Body of pancreas (tissue), 4 donors: ENCODE results near the gene CEP72. TPM values are rescaled to one million over a fixed set of nuclear protein-coding genes. Genes with fewer than 3 reads are reported as not detected.
"Not testable (repeated sequence)": the region's sequence is repeated elsewhere in the genome, so short reads cannot be mapped to it uniquely, and the experiment has no call there.

Experiments used
- ATAC-seq: fragments of 150-250 bp; one replicate; pipeline ENCODE4 v1.9.1; 2016
- DNase-seq, 4 donors: peaks; one replicate each; pipeline ENCODE4 v3.0.0-alpha.2; 2019
- H3K27ac ChIP-seq, 4 donors: fragments of 200-600 bp; sonication (generic); 1 replicate in 3 of 4; 2 replicates in 1 of 4; pipeline versions ENCODE4 v1.5.1 to v1.6.1; 2016 to 2019; ENCODE audit warnings: mild to moderate bottlenecking in 1 of 4, mixed read lengths in 1 of 4, moderate library complexity in 1 of 4
- H3K27me3 ChIP-seq, 2 donors: fragments of 200-600 bp; sonication (generic); one replicate each; pipeline ENCODE4 v1.6.0; 2016; ENCODE audit warnings: mild to moderate bottlenecking in 1 of 2
- H3K36me3 ChIP-seq, 2 donors: fragments of 200-600 bp; sonication (generic); replicated peaks in 1 of 2; 2 replicates each; pipeline ENCODE4 v1.5.1; 2016; ENCODE audit warnings: low read depth in 2 of 2; ENCODE audit not compliant: insufficient read depth in 1 of 2
- H3K4me1 ChIP-seq: fragments of 200-600 bp; sonication (generic); one replicate; pipeline ENCODE4 v1.6.0; 2016
- H3K4me3 ChIP-seq, 2 donors: fragments of 200-600 bp; sonication (generic); 1 replicate in 1 of 2; 2 replicates in 1 of 2; pipeline ENCODE4 v1.5.1; 2016 to 2019
- H3K9me3 ChIP-seq, 3 donors: fragments of 200-600 bp; sonication (generic); 1 replicate in 2 of 3; 2 replicates in 1 of 3; pipeline ENCODE4 v1.5.1; 2016
- CTCF ChIP-seq, 7 experiments: fragments of 450-650 bp in 4 of 7; fragments of 200-600 bp in 3 of 7; sonication (generic) in 3 of 7; IDR thresholded peaks; one replicate each; pipeline ENCODE4 v1.5.1; 2016 to 2019; ENCODE audit warnings: antibody characterized with exemption in 7 of 7
- POLR2A ChIP-seq, 3 donors: fragments of 450-650 bp; IDR thresholded peaks; one replicate each; pipeline ENCODE4 v1.6.1; 2016; ENCODE audit warnings: antibody characterized with exemption in 3 of 3, mild to moderate bottlenecking in 2 of 3
- WGBS, 2 donors: methylation state at CpG; one replicate each; pipeline ENCODE4 v1.1.5; 2017; 5-methylcytosine and 5-hydroxymethylcytosine counted together
- intact Hi-C: fragments of 100-400 bp; cut with DNase I; formaldehyde crosslinking; loops from one replicate; pipeline ENCODE4 v1.15.1; 2023
- total RNA-seq, 2 donors: library from RNA; depleted of rRNA; stranded (reverse); fragments of >200 nt; gene quantifications; one replicate each; pipeline ENCODE4 v1.1.0, GENCODE V29; 2016

CEP72 gene
- total RNA-seq, 2 donors from 2014 or later: 1.3 to 7.8 TPM

- DNase-seq: no peak
- no peak overlapping the region for H3K4me3 ChIP-seq
- peaks cover 9% of the 10 kb centered on the region for H3K4me1 ChIP-seq
- peaks cover 0 to 8% (median 0%) of the 10 kb centered on the region in 3 donors for H3K9me3 ChIP-seq
- WGBS, 2 donors: 88 to 94% methylated on average over 16 of the region's 16 CpGs
- no peak overlapping the region for H3K27ac ChIP-seq
- intact Hi-C loops: no loop called here
- TF ChIP-seq CTCF (IDR thresholded peaks at IDR 0.05) (no peak), POLR2A (IDR thresholded peaks at IDR 0.05) (no peak)
- no peaks in the 10 kb centered on the region for H3K36me3 ChIP-seq
- ATAC-seq: no peak
- no peaks in the 10 kb centered on the region for H3K27me3 ChIP-seq
Measured at GRCh38 chr5:574906-575305, 37.2 kb upstream of the CEP72 start.

GRCh38 chr5:575636-576035 lies 36.5 kb upstream of the CEP72 start:
- ATAC-seq (no peak), DNase-seq (no peak)
- Histone ChIP-seq H3K4me3 (no peak overlapping the region), H3K36me3 (no peaks in the 10 kb centered on the region), H3K27me3 (no peaks in the 10 kb centered on the region), H3K9me3 (peaks cover 0 to 8% (median 0%) of the 10 kb centered on the region in 3 donors), H3K27ac (no peak overlapping the region), H3K4me1 (peaks cover 9% of the 10 kb centered on the region)
- 67 to 69% methylated on average over 4 of the region's 4 CpGs for WGBS, 2 donors
- intact Hi-C loops: no loop called here
- TF ChIP-seq POLR2A (IDR thresholded peaks at IDR 0.05) (no peak), CTCF (IDR thresholded peaks at IDR 0.05) (no peak)

GRCh38 chr5:577214-577613 lies 34.9 kb upstream of the CEP72 start:
- H3K4me1 ChIP-seq, DNase-seq, H3K4me3 ChIP-seq, ATAC-seq, H3K27ac ChIP-seq, intact Hi-C loops, H3K9me3 ChIP-seq, H3K36me3 ChIP-seq, H3K27me3 ChIP-seq: not testable (repeated sequence)
- 94 to 97% methylated on average over 2 of the region's 2 CpGs for whole genome bisulfite sequencing, 2 donors

GRCh38 chr5:577800-578199 lies 34.3 kb upstream of the CEP72 start:
- DNase-seq: no peak
- intact Hi-C loops: no loop called here
- Histone ChIP-seq H3K9me3 (peaks cover 0 to 8% (median 0%) of the 10 kb centered on the region in 3 donors), H3K4me3 (no peak overlapping the region), H3K4me1 (peaks cover 4% of the 10 kb centered on the region), H3K36me3 (no peaks in the 10 kb centered on the region), H3K27ac (no peak overlapping the region), H3K27me3 (no peaks in the 10 kb centered on the region)
- ATAC-seq: no peak
- TF ChIP-seq POLR2A (IDR thresholded peaks at IDR 0.05) (no peak), CTCF (IDR thresholded peaks at IDR 0.05) (no peak)

- no peak for DNase-seq
- Histone ChIP-seq H3K9me3 (peaks cover 0 to 8% (median 0%) of the 10 kb centered on the region in 3 donors), H3K4me1 (no peaks in the 10 kb centered on the region), H3K36me3 (no peaks in the 10 kb centered on the region), H3K4me3 (no peak overlapping the region), H3K27me3 (no peaks in the 10 kb centered on the region), H3K27ac (no peak overlapping the region)
- intact Hi-C loops: no loop called here
- ATAC-seq: no peak
- TF ChIP-seq POLR2A (IDR thresholded peaks at IDR 0.05): no peak
- no peak for TF ChIP-seq CTCF (IDR thresholded peaks at IDR 0.05)
- WGBS, 2 donors: 58 to 69% methylated on average over 10 of the region's 10 CpGs
Measured at GRCh38 chr5:579211-579610, 32.9 kb upstream of the CEP72 start.
